Loucy (cell line): Measurements from ENCODE around the gene CASP10.
A peak's percentile ranks its signal among the peaks of the same experiment; 100 is the strongest.

Source experiments
- EZH2phosphoT487 ChIP-seq: fragments of 200-600 bp; IDR thresholded peaks from 2 replicates; pipeline ENCODE4 v1.6.1; 2018; ENCODE audit warnings: antibody characterized with exemption, mild to moderate bottlenecking, moderate library complexity, borderline replicate concordance
- TF ChIP-seq, protein P1 (sequence below): fragments of 200-600 bp; sonication (generic); conservative IDR thresholded peaks from 2 replicates; pipeline ENCODE4 v1.5.1; 2014; ENCODE audit warnings: mild to moderate bottlenecking, antibody characterized with exemption, low read length

GRCh38 chr2:201235860-201236811 is 53.2 kb downstream of the CASP10 start:
- TF ChIP-seq, protein P1, sequence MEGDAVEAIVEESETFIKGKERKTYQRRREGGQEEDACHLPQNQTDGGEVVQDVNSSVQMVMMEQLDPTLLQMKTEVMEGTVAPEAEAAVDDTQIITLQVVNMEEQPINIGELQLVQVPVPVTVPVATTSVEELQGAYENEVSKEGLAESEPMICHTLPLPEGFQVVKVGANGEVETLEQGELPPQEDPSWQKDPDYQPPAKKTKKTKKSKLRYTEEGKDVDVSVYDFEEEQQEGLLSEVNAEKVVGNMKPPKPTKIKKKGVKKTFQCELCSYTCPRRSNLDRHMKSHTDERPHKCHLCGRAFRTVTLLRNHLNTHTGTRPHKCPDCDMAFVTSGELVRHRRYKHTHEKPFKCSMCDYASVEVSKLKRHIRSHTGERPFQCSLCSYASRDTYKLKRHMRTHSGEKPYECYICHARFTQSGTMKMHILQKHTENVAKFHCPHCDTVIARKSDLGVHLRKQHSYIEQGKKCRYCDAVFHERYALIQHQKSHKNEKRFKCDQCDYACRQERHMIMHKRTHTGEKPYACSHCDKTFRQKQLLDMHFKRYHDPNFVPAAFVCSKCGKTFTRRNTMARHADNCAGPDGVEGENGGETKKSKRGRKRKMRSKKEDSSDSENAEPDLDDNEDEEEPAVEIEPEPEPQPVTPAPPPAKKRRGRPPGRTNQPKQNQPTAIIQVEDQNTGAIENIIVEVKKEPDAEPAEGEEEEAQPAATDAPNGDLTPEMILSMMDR: peak; percentile 73
- no peak for TF ChIP-seq EZH2phosphoT487
